Large intestine (tissue), 3 donors: ENCODE results near the gene NHLRC1. TPM values are rescaled to one million over a fixed set of nuclear protein-coding genes. Genes with fewer than 3 reads are reported as not detected.

ENCODE experiments used
- DNase-seq, 2 donors: peaks; one replicate each; pipeline versions ENCODE4 v3.0.0 to v3.0.0-alpha.2; 2013
- H3K27ac ChIP-seq: one replicate; pipeline ENCODE4 v1.5.1; 2013; ENCODE audit warnings: low read length
- H3K27me3 ChIP-seq: 2 replicates; pipeline ENCODE4 v1.6.1; 2013; ENCODE audit warnings: low read length; ENCODE audit not compliant: control insufficient read depth, insufficient read depth
- H3K36me3 ChIP-seq: 2 replicates; pipeline ENCODE4 v1.6.1; 2013; ENCODE audit warnings: low read length; ENCODE audit not compliant: control insufficient read depth, insufficient read depth
- H3K4me1 ChIP-seq: one replicate; pipeline ENCODE4 v1.6.1; 2013; ENCODE audit warnings: low read length; ENCODE audit not compliant: control insufficient read depth, insufficient read depth
- H3K4me3 ChIP-seq: one replicate; pipeline ENCODE4 v1.5.1; 2013; ENCODE audit warnings: low read length
- H3K9me3 ChIP-seq: one replicate; pipeline ENCODE4 v1.6.1; 2013; ENCODE audit warnings: mild to moderate bottlenecking, low read depth, low read length, moderate library complexity; ENCODE audit not compliant: control insufficient read depth
- WGBS: methylation state at CpG from one replicate; pipeline ENCODE4 v1.1.5; 2013; ENCODE audit warnings: low lambda C conversion rate; ENCODE audit not compliant: insufficient coverage; 5-methylcytosine and 5-hydroxymethylcytosine counted together
- polyA plus RNA-seq: library from polyadenylated mRNA; unstranded; fragments of 120-200 nt; gene quantifications from one replicate; pipeline ENCODE4 v1.2.1, GENCODE V29; 2013

Gene NHLRC1
- polyA plus RNA-seq, 1 donor, result 2.6 TPM

- H3K27me3 ChIP-seq, result no peaks in the 10 kb centered on the region
- peaks cover 51% of the 10 kb centered on the region for H3K36me3 ChIP-seq
- H3K9me3 ChIP-seq, result no peaks in the 10 kb centered on the region
- no peak overlapping the region for H3K4me3 ChIP-seq
- H3K4me1 ChIP-seq, result no peaks in the 10 kb centered on the region
- DNase-seq, result no peak
- H3K27ac ChIP-seq, result no peak overlapping the region
- WGBS, result 83% methylated on average over 1 of the region's 6 CpGs
These were observed 17.6 kb upstream of the NHLRC1 start for GRCh38 chr6:18139935-18140621.

GRCh38 chr6:18138906-18139305 lies 16.4 kb upstream of the NHLRC1 start:
- WGBS, result 100% methylated on average over 1 of the region's 5 CpGs
- H3K27me3 ChIP-seq, result no peaks in the 10 kb centered on the region
- no peaks in the 10 kb centered on the region for H3K4me1 ChIP-seq
- peaks cover 62% of the 10 kb centered on the region for H3K36me3 ChIP-seq
- no peak overlapping the region for H3K4me3 ChIP-seq
- no peak overlapping the region for H3K27ac ChIP-seq
- H3K9me3 ChIP-seq, result no peaks in the 10 kb centered on the region
- no peak for DNase-seq

GRCh38 chr6:18136260-18136659 lies 13.8 kb upstream of the NHLRC1 start:
- 100% methylated on average over 3 of the region's 10 CpGs for WGBS
- no peaks in the 10 kb centered on the region for H3K4me1 ChIP-seq
- no peaks in the 10 kb centered on the region for H3K27me3 ChIP-seq
- no peaks in the 10 kb centered on the region for H3K9me3 ChIP-seq
- no peak overlapping the region for H3K27ac ChIP-seq
- peaks cover 57% of the 10 kb centered on the region for H3K36me3 ChIP-seq
- H3K4me3 ChIP-seq, result no peak overlapping the region
- no peak for DNase-seq

- Histone ChIP-seq H3K27me3 (no peaks in the 10 kb centered on the region), H3K4me3 (no peak overlapping the region), H3K27ac (no peak overlapping the region), H3K9me3 (no peaks in the 10 kb centered on the region), H3K4me1 (no peaks in the 10 kb centered on the region), H3K36me3 (peaks cover 53% of the 10 kb centered on the region)
- WGBS, result no CpG with 5 or more reads among the region's 2 CpGs
- DNase-seq, result no peak
These were observed 12.7 kb upstream of the NHLRC1 start for GRCh38 chr6:18135171-18135570.

- Histone ChIP-seq H3K9me3 (no peaks in the 10 kb centered on the region), H3K4me1 (no peaks in the 10 kb centered on the region), H3K4me3 (no peak overlapping the region), H3K27me3 (no peaks in the 10 kb centered on the region), H3K27ac (no peak overlapping the region), H3K36me3 (peaks cover 46% of the 10 kb centered on the region)
- DNase-seq, result no peak
- 80% methylated on average over 1 of the region's 3 CpGs for WGBS
These were observed 9.9 kb upstream of the NHLRC1 start for GRCh38 chr6:18132346-18132745.

- Histone ChIP-seq H3K27ac (no peak overlapping the region), H3K36me3 (peaks cover 11% of the 10 kb centered on the region), H3K4me1 (peaks cover 13% of the 10 kb centered on the region), H3K9me3 (peaks cover 6% of the 10 kb centered on the region), H3K4me3 (no peak overlapping the region), H3K27me3 (no peaks in the 10 kb centered on the region)
- whole genome bisulfite sequencing, result no CpG with 5 or more reads among the region's 5 CpGs
- DNase-seq, result no peak
These were observed 3.6 kb upstream of the NHLRC1 start for GRCh38 chr6:18126121-18126520.

GRCh38 chr6:18121580-18122127 lies 823 bp downstream of the NHLRC1 start:
- DNase-seq, result peak in 1 of 2 donors; percentile 6

GRCh38 chr6:18119236-18119635 lies 3.2 kb downstream of the NHLRC1 start:
- no peaks in the 10 kb centered on the region for H3K36me3 ChIP-seq
- no peaks in the 10 kb centered on the region for H3K27me3 ChIP-seq
- peaks cover 6% of the 10 kb centered on the region for H3K9me3 ChIP-seq
- DNase-seq, result peak; percentile 71 to 79
- H3K4me1 ChIP-seq, result peaks cover 22% of the 10 kb centered on the region
- no peak overlapping the region for H3K4me3 ChIP-seq
- H3K27ac ChIP-seq, result peak overlapping the region; percentile 65
- WGBS, result no CpG with 5 or more reads among the region's 5 CpGs

More at GRCh38 chr6:18121580-18122127, 823 bp downstream of the NHLRC1 start:
- H3K27ac ChIP-seq, result no peak overlapping the region
- H3K27me3 ChIP-seq, result no peaks in the 10 kb centered on the region
- H3K4me1 ChIP-seq, result peaks cover 22% of the 10 kb centered on the region
- WGBS, result 100% methylated on average over 1 of the region's 19 CpGs
- no peaks in the 10 kb centered on the region for H3K36me3 ChIP-seq
- H3K4me3 ChIP-seq, result no peak overlapping the region
- H3K9me3 ChIP-seq, result peaks cover 6% of the 10 kb centered on the region

GRCh38 chr6:18118330-18118729 lies 4.1 kb downstream of the NHLRC1 start:
- peaks cover 6% of the 10 kb centered on the region for H3K9me3 ChIP-seq
- H3K36me3 ChIP-seq, result no peaks in the 10 kb centered on the region
- WGBS, result no CpG with 5 or more reads among the region's 3 CpGs
- no peak for DNase-seq
- H3K27ac ChIP-seq, result no peak overlapping the region
- peaks cover 22% of the 10 kb centered on the region for H3K4me1 ChIP-seq
- H3K4me3 ChIP-seq, result no peak overlapping the region
- no peaks in the 10 kb centered on the region for H3K27me3 ChIP-seq

GRCh38 chr6:18117136-18117535 lies 5.3 kb downstream of the NHLRC1 start:
- WGBS, result 100% methylated on average over 2 of the region's 5 CpGs
- H3K27me3 ChIP-seq, result no peaks in the 10 kb centered on the region
- no peak for DNase-seq
- peaks cover 16% of the 10 kb centered on the region for H3K4me1 ChIP-seq
- peaks cover 6% of the 10 kb centered on the region for H3K9me3 ChIP-seq
- H3K36me3 ChIP-seq, result no peaks in the 10 kb centered on the region
- H3K4me3 ChIP-seq, result no peak overlapping the region
- no peak overlapping the region for H3K27ac ChIP-seq

GRCh38 chr6:18115356-18115755 lies 7.1 kb downstream of the NHLRC1 start:
- no peak overlapping the region for H3K4me3 ChIP-seq
- no peaks in the 10 kb centered on the region for H3K9me3 ChIP-seq
- peaks cover 9% of the 10 kb centered on the region for H3K4me1 ChIP-seq
- H3K27ac ChIP-seq, result no peak overlapping the region
- WGBS, result 100% methylated on average over 1 of the region's 2 CpGs
- H3K27me3 ChIP-seq, result no peaks in the 10 kb centered on the region
- H3K36me3 ChIP-seq, result no peaks in the 10 kb centered on the region
- no peak for DNase-seq
